ENCODE measurements around the gene AQP2. TPM values are rescaled to one million over a fixed set of nuclear protein-coding genes. Genes with fewer than 3 reads are reported as not detected.
"Not testable (repeated sequence)": the region's sequence is repeated elsewhere in the genome, so short reads cannot be mapped to it uniquely, and the experiment has no call there.

The AQP2 gene
- total and polyA plus RNA-seq, 2 of the 4 experiments (the other 2 are of a cell fraction) = not detected

DNA sequence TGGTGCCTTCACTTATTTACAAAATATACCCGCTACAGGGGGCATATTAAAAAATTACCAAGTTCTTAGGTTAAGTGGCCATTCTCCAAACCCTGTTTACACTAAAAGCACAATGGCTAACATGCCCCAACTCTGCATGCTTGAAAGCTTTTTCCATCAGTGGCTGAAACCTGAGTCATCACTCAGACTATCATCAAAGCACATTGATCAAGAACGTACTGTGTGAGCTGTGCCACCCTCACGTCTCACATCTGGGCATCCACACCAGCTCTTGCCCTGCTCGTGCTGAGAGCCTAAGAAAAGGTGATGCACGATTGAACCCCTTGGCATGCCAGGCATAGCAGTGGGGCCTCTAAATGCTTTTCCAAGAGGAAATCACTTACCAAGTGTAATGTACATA, 35.4 kb downstream of the AQP2 start:
- Histone ChIP-seq H3K27ac (ENCODE audit: insufficient read depth, low read length) (no peak overlapping the region), H4K5ac (ENCODE audit: low read depth, low read length) (no peak overlapping the region), H3K4me2 (ENCODE audit: low read depth, low read length) (no peak overlapping the region), H3K9ac (ENCODE audit: low read depth, low read length) (no peak overlapping the region), H3K23ac (ENCODE audit: low read depth, low read length) (no peak overlapping the region), H4K8ac (ENCODE audit: low read depth in 2 of 2, low read length in 2 of 2) (no peak overlapping the region), H2BK15ac (ENCODE audit: low read depth, low read length) (no peak overlapping the region), H3K14ac (replicated peaks; ENCODE audit: low read depth, low read length) (no peak overlapping the region), H2AK9ac (replicated peaks; ENCODE audit: low read depth, low read length, poor library complexity) (no peak overlapping the region), H3K9me3 (ENCODE audit: control insufficient read depth, insufficient read depth, low read length) (no peaks in the 10 kb centered on the region), H3K4me1 (ENCODE audit: control insufficient read depth, insufficient read depth, low read length) (peaks cover 18% of the 10 kb centered on the region), H2BK20ac (ENCODE audit: low read depth, low read length) (no peak overlapping the region), H4K91ac (ENCODE audit: insufficient read depth, low read depth, low read length) (no peak overlapping the region), H2AK5ac (ENCODE audit: low read depth, low read length) (no peak overlapping the region), H3K9me1 (ENCODE audit: insufficient read depth, low read length) (peaks cover 18% of the 10 kb centered on the region), H3K36me3 (ENCODE audit: control insufficient read depth, insufficient read depth, low read length) (no peaks in the 10 kb centered on the region), H2BK5ac (ENCODE audit: low read depth, low read length, poor library complexity, severe bottlenecking) (no peak overlapping the region), H3K56ac (ENCODE audit: extremely low read depth, insufficient read depth, low read length) (no peak overlapping the region), H3K4ac (ENCODE audit: low read depth, low read length) (no peak overlapping the region), H3K79me1 (ENCODE audit: low read depth in 1 of 2, low read length in 2 of 2) (peaks cover 3 to 39% of the 10 kb centered on the region in 2 experiments; a peak in 3 of 4 replicates), H3K4me3 (ENCODE audit: insufficient read depth, low read depth, low read length) (no peak overlapping the region), H3K18ac (ENCODE audit: low read depth, low read length) (no peak overlapping the region), H2AFZ (replicated peaks; ENCODE audit: low read length, poor library complexity) (no peak overlapping the region), H4K20me1 (ENCODE audit: insufficient read depth, low read length) (no peaks in the 10 kb centered on the region; the same call in 1 of the 2 replicates), H2BK120ac (ENCODE audit: low read depth, low read length) (no peak overlapping the region), H3K27me3 (ENCODE audit: control insufficient read depth, insufficient read depth, low read length) (no peaks in the 10 kb centered on the region)
- ATAC-seq (ENCODE audit: low read depth) (no peak), DNase-seq (peak; percentile 35)
- intact Hi-C loops (cut with micrococcal nuclease) (no loop called here), in situ Hi-C loops (cut with MboI; ENCODE audit: low sequenced_read_pairs) (no loop called here), dilution Hi-C loops (cut with HindIII; ENCODE audit: low sequenced_read_pairs, unreplicated experiment) (no loop called here)
- TF ChIP-seq FOS (IDR thresholded peaks at IDR 0.05; ENCODE audit: low read depth, low read length) (no peak), MAZ (IDR thresholded peaks at IDR 0.05; ENCODE audit: borderline replicate concordance, low read depth, low read length) (no peak), CEBPB (IDR thresholded peaks at IDR 0.05; ENCODE audit: low read depth, low read length) (no peak), BHLHE40 (IDR thresholded peaks at IDR 0.05; ENCODE audit: low read depth, low read length) (no peak), RCOR1 (IDR thresholded peaks at IDR 0.05; ENCODE audit: insufficient replicate concordance, low read length) (no peak), POLR2A (IDR thresholded peaks at IDR 0.05; ENCODE audit: low read depth, low read length) (no peak), MAFK (IDR thresholded peaks at IDR 0.05; ENCODE audit: low read depth, low read length) (no peak), RAD21 (IDR thresholded peaks at IDR 0.05; ENCODE audit: low read length) (no peak)
- TF ChIP-seq, protein P1, sequence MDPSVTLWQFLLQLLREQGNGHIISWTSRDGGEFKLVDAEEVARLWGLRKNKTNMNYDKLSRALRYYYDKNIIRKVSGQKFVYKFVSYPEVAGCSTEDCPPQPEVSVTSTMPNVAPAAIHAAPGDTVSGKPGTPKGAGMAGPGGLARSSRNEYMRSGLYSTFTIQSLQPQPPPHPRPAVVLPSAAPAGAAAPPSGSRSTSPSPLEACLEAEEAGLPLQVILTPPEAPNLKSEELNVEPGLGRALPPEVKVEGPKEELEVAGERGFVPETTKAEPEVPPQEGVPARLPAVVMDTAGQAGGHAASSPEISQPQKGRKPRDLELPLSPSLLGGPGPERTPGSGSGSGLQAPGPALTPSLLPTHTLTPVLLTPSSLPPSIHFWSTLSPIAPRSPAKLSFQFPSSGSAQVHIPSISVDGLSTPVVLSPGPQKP (IDR thresholded peaks at IDR 0.05; ENCODE audit: borderline replicate concordance, low read depth, low read length) = no peak
- WGBS, 2 experiments (ENCODE audit: extremely low coverage in 2 of 2, insufficient read length in 1 of 2) = 100% methylated on average over 1 of the region's 5 CpGs; no CpG with 5 or more reads in 1 of the 2 experiments
- POLR2A ChIA-PET (ENCODE audit: unreplicated experiment) = no interaction called here
- BruUV-seq (replicated peaks) = no TSS peak
- CTCF ChIA-PET = interaction anchor here (0.7 kb wide), 1 partner anchor 31 kb away, joined by 3 read pairs; no protein-coding TSS in a partner anchor

DNA sequence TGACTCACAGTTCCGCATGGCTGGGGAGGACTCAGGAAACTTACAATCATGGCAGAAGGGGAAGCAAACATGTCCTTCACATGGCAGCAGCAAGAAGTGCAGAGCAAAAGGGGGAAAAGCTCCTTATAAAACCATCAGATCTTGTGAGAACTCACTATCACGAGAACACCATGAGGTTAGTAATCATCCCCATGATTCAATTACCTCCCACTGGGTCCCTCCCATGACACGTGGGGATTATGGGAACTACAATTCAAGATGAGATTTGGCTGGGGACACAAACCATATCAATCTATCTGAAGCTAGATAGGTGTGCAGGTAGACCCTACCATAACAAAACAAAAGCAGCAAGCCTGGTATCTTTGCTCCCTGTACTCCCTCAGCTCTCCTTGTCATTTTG, 35.9 kb downstream of the AQP2 start:
- H3K36me3 ChIP-seq (ENCODE audit: control insufficient read depth, insufficient read depth, low read length) = not testable (repeated sequence)

More for the DNA sequence above, 35.9 kb downstream of the AQP2 start:
- H2BK15ac ChIP-seq (ENCODE audit: low read depth, low read length); CTCF ChIA-PET; H2BK120ac ChIP-seq (ENCODE audit: low read depth, low read length); H4K8ac ChIP-seq (ENCODE audit: low read depth in 2 of 2, low read length in 2 of 2); H3K27ac ChIP-seq (ENCODE audit: insufficient read depth, low read length); POLR2A ChIA-PET (ENCODE audit: unreplicated experiment); H3K9ac ChIP-seq (ENCODE audit: low read depth, low read length); H3K9me3 ChIP-seq (ENCODE audit: control insufficient read depth, insufficient read depth, low read length); in situ Hi-C loops (cut with MboI; ENCODE audit: low sequenced_read_pairs); BruUV-seq (replicated peaks); H2BK5ac ChIP-seq (ENCODE audit: low read depth, low read length, poor library complexity, severe bottlenecking); H3K14ac ChIP-seq (replicated peaks; ENCODE audit: low read depth, low read length); dilution Hi-C loops (cut with HindIII; ENCODE audit: low sequenced_read_pairs, unreplicated experiment); H4K91ac ChIP-seq (ENCODE audit: insufficient read depth, low read depth, low read length); H3K27me3 ChIP-seq (ENCODE audit: control insufficient read depth, insufficient read depth, low read length); H2BK20ac ChIP-seq (ENCODE audit: low read depth, low read length); H3K56ac ChIP-seq (ENCODE audit: extremely low read depth, insufficient read depth, low read length); H2AFZ ChIP-seq (replicated peaks; ENCODE audit: low read length, poor library complexity); H4K5ac ChIP-seq (ENCODE audit: low read depth, low read length); DNase-seq; intact Hi-C loops (cut with micrococcal nuclease); H3K23ac ChIP-seq (ENCODE audit: low read depth, low read length); ATAC-seq (ENCODE audit: low read depth); H3K4me2 ChIP-seq (ENCODE audit: low read depth, low read length); H3K4me3 ChIP-seq (ENCODE audit: insufficient read depth, low read depth, low read length); H2AK9ac ChIP-seq (replicated peaks; ENCODE audit: low read depth, low read length, poor library complexity); H3K18ac ChIP-seq (ENCODE audit: low read depth, low read length); H3K4ac ChIP-seq (ENCODE audit: low read depth, low read length); H2AK5ac ChIP-seq (ENCODE audit: low read depth, low read length); H4K20me1 ChIP-seq (ENCODE audit: insufficient read depth, low read length): not testable (repeated sequence)
- H3K79me1 ChIP-seq (ENCODE audit: low read depth in 1 of 2, low read length in 2 of 2) = peaks cover 3 to 39% of the 10 kb centered on the region in 2 experiments; a peak in 3 of 4 replicates
- peaks cover 18% of the 10 kb centered on the region for H3K9me1 ChIP-seq (ENCODE audit: insufficient read depth, low read length)
- peaks cover 18% of the 10 kb centered on the region for H3K4me1 ChIP-seq (ENCODE audit: control insufficient read depth, insufficient read depth, low read length)
- no CpG with 5 or more reads among the region's 3 CpGs for WGBS, 2 experiments (ENCODE audit: extremely low coverage in 2 of 2, insufficient read length in 1 of 2)

Data from IMR-90 (cell line).